GM19463 (cell line): ENCODE results near the gene TTLL6.
"Not testable (repeated sequence)": the region's sequence is repeated elsewhere in the genome, so short reads cannot be mapped to it uniquely, and the experiment has no call there.

Experiments used
- ATAC-seq: cut with Tn5 transposase; IDR thresholded peaks from one replicate; pipeline ENCODE4 v1.9.1; 2021; ENCODE audit warnings: mild to moderate bottlenecking, moderate library complexity; ENCODE audit not compliant: unreplicated experiment

TTLL6 gene

GRCh38 chr17:48724251-48725003, 92.6 kb downstream of the TTLL6 start:
- no peak for ATAC-seq

DNA sequence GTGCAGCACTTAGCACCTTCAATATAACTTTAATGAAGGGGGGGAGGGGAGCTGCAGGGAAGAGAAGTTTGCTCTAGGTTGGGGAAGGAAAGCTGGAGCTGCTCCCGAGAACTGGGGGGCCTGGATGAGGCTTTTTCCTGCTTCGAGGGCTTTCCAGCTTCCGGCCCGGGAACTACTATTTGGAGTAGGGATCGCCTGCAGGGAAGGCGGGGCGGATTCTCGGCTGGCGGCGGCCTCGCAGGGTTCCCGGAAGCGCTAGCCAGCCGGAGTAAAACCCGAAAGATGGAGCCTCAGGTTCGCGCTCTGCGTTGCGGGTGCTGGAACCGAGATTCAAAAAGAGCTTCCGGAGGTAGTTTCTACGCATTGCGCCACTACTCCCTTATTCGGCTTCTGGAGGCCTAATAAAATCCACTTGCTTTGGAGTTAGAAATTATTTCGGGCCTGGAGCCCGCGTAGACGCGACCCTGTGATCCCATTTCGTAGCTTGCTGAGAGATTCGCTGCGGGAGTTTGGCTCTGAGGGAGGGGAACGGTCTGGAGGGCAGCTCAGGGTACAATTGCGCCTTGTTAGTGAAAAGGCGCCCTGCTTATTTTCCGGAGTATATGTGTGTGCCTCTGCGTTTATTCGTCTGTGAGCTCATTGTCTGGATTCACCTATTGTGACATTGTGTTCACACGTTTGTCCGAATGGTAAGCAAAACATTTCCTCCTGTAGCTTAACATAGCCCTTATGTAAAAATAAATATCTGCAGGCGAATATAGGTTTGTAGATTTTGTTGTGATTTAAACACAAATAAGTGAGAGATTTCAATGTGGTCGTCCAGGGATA, 93.4 kb downstream of the TTLL6 start:
- no peak for ATAC-seq

GRCh38 chr17:48722915-48723422, 94.1 kb downstream of the TTLL6 start, which contains the start of gene PRAC2:
Gene PRAC2 (plus strand): TSS chr17:48723185. CDS start chr17:48724411, 1,226 bp downstream.
- no peak for ATAC-seq

- no peak for ATAC-seq
Measured at GRCh38 chr17:48722201-48722907, 94.7 kb downstream of the TTLL6 start, which contains the start of gene PRAC1. Gene PRAC1 (minus strand): TSS chr17:48722518. CDS start chr17:48722392, 126 bp downstream.

DNA sequence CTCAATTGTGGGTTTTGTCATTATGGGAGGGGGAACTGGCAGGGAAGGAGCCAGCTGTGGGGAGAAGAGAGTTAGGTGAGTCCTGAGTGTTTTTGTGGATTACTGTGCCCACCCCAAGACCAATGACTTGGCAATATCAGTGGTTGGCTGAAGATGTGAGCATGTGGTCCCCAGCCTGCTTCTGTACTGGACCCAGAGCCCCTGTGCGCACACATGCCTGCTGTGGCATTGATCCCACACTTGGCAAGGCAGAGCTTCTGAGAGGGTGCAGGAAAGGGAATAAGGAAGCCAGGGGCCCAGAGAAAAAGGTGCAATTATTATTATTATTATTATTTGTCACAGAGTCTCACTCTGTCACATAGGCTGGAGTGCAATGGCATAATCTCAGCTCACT, 96.0 kb downstream of the TTLL6 start:
- no peak for ATAC-seq

- ATAC-seq, result no peak
Measured at GRCh38 chr17:48720266-48721008, 96.6 kb downstream of the TTLL6 start.

DNA sequence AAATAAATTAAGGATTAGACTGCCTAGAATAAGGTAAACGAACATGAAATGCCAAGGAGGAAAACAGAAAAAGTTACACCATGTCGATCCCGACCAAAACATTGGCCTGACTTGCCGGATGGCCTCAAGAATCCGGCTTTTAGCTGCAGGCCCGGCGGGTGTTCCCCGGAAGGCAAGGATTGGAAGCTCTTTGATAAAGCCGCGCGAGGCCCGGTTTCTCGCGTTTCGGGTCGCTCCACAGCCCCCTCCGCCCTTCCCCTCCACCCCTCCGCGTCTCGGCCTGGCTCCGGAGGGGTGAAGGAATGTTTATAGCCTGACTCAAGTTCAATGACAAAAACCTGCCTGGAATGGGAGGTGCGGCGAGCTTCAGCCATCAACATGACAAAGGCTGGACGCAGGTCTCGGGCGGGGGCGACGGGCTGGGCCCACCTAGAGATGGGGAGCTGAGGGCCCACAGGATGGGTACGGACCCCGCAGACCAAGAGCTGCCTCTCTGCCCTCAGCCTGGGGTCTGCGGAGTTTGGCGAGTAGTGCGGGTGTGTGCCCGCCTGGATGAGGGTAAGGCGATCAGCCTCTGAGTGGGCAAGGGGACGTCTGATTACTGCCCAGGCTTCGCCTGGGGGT, 97.3 kb downstream of the TTLL6 start:
- no peak for ATAC-seq

- ATAC-seq, result no peak
Measured at GRCh38 chr17:48718761-48719641, 98.0 kb downstream of the TTLL6 start.

GRCh38 chr17:48718227-48718760, 98.7 kb downstream of the TTLL6 start:
- no peak for ATAC-seq

DNA sequence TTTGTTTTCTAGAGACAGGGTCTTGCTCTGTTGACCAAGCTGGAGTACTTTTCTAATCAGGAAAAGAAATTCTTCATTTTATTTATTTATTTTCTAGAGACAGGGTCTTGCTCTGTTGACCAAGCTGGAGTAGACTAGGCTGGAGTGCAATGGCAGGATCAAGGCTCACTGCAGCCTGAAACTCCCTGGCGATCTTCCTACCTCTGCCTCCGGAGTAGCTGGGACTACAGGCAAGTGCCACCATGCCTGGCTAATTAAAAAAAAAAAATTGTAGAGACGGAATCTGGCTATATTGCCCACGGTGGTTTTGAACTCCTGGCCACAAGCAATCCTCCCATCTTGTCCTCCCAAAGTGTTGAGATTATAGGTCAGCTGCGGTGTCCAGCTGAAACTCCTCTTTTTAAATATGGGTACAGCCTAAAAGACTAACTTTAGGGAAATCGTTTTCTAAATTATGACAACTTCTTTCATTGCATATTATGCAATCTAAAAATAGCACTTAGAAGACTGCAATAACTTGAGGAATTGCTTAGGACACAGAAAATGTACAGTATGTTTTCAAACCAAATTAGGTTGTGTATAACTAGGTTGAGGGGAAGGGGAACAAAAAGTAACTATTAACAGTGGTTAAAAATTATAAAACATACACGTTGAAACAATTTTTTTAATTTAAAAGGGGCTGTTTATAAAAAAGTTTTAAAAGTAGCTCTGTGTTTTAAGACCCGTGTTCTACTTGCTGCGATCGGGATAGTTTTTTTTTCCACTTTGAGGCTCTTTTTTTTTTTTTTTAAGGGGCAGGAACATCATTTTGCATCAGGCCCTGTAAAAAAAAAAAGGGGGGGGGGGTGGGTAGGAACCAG, 99.4 kb downstream of the TTLL6 start:
- ATAC-seq, result no peak

GRCh38 chr17:48716549-48716948, 100.5 kb downstream of the TTLL6 start:
- not testable (repeated sequence) for ATAC-seq

DNA sequence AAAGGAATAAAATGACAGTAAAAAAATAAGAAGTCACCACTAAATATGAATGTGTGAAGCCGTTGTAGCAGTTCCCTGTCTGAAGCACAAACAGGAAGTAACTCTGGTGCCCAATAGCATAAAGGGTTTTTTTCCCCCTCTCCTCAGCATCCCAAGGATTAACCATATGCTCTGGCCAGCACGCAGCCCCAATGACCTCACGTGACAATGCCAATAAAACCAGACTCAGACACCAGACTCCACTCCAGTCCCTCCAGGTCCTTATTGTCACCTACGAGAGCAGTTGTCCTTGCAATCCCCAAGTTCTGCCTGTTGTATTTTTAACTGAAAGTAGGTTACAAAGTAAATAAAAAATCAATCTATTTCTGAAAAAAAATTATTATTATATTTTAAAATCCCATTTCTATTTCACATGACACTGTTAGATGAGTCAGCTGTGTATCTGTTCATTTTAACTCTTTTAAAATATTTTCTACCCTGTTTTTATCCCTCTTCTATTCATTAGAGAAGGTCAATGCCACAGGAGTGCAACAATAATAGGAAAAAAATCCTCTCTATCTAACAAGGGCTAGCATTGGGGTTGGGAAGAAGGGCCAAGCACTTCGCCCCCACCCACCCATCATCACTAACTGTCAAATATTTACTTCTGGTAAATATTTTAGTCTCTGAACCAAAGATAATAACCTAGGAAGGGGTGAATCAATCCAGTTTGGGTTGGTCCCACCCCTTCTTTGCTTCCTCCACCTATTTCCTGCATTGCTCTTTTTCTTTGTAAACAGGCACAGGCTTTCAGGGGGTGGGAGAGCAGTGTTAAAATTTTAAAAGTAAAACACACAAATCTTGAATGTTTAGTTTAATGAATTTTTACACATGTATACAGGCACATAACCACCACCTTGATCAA, 101.3 kb downstream of the TTLL6 start:
- no peak for ATAC-seq
